Measurements from ENCODE around the gene SUN3. TPM values are rescaled to one million over a fixed set of nuclear protein-coding genes. Genes with fewer than 3 reads are reported as not detected.
A peak's percentile ranks its signal among the peaks of the same experiment; 100 is the strongest.

SUN3 gene
- total and polyA plus RNA-seq, 9 of the 15 experiments (the other 6 are each of a cell fraction or from before 2014, with no cell fraction given), result 0.04 to 0.06 TPM; not detected in 7

- TF ChIP-seq ZNF124 (CRISPR knock-in tag; IDR thresholded peaks at IDR 0.05) (no peak), ZNF23 (CRISPR knock-in tag; IDR thresholded peaks at IDR 0.05) (no peak), CCNT2 (IDR thresholded peaks at IDR 0.05; ENCODE audit: borderline replicate concordance, extremely low read depth, insufficient read length, low read depth, low read length) (peak; percentile 35), KLF1 (tag; IDR thresholded peaks at IDR 0.05) (peak; percentile 89; the same call in 1 of the 2 replicates), THRAP3 (IDR thresholded peaks at IDR 0.05; ENCODE audit: borderline replicate concordance) (peak; percentile 54; the same call in 1 of the 2 replicates), SREBF1 (IDR thresholded peaks at IDR 0.05; ENCODE audit: borderline replicate concordance, low read depth, low read length) (peak; percentile 49; the same call in 1 of the 2 replicates), GABPB2 (CRISPR knock-in tag; conservative IDR thresholded peaks at IDR 0.05) (no peak), SAFB (IDR thresholded peaks at IDR 0.05; ENCODE audit: borderline replicate concordance, low read depth, low read length) (peak; percentile 96), TRIM24 (IDR thresholded peaks at IDR 0.05) (peak in 1 of 2 experiments; percentile 99; a peak in 2 of 4 replicates), NRF1 (conservative IDR thresholded peaks at IDR 0.05 in 1 of 2, IDR thresholded peaks at IDR 0.05 in 1 of 2) (peak; percentile 81 to 86), POLR2B (IDR thresholded peaks at IDR 0.05; ENCODE audit: low read depth, partially characterized antibody) (peak; percentile 91), ETV5 (CRISPR knock-in tag; IDR thresholded peaks at IDR 0.05; ENCODE audit: low read depth) (peak; percentile 81), ARID3A (IDR thresholded peaks at IDR 0.05; ENCODE audit: borderline replicate concordance, low read depth, low read length) (0 out of 2 replicates have a peak, but pooled peaks have one; percentile 38), SIN3B (IDR thresholded peaks at IDR 0.05; ENCODE audit: low read depth) (peak; percentile 90), ZNF699 (CRISPR knock-in tag; IDR thresholded peaks at IDR 0.05; ENCODE audit: insufficient replicate concordance) (no peak), EP300 (IDR thresholded peaks at IDR 0.05; ENCODE audit: low read length) (0 out of 2 replicates have a peak, but pooled peaks have one; percentile 43), BRCA1 (IDR thresholded peaks at IDR 0.05) (no peak), BRCA1 (CRISPR knock-in tag; IDR thresholded peaks at IDR 0.05) (no peak), RBM15 (IDR thresholded peaks at IDR 0.05; ENCODE audit: insufficient read depth, low read length) (no peak), ZNF764 (CRISPR knock-in tag; IDR thresholded peaks at IDR 0.05; ENCODE audit: low read depth) (no peak), ZEB2 (IDR thresholded peaks at IDR 0.05) (peak; percentile 96), E4F1 (CRISPR knock-in tag; IDR thresholded peaks at IDR 0.05; ENCODE audit: borderline replicate concordance) (no peak), SP1 (CRISPR knock-in tag; IDR thresholded peaks at IDR 0.05) (peak; percentile 97), RFX5 (IDR thresholded peaks at IDR 0.05; ENCODE audit: low read depth, low read length) (no peak), ATF4 (CRISPR knock-in tag; IDR thresholded peaks at IDR 0.05) (peak; percentile 43), LEF1 (IDR thresholded peaks at IDR 0.05) (0 out of 2 replicates have a peak, but pooled peaks have one; percentile 40)
Measured at GRCh38 chr7:47979145-47979831, 49.6 kb downstream of the SUN3 start, which contains the start of gene HUS1 (continued).
